GM18508 (cell line): ENCODE measurements around the gene MICAL2.

Experiments
- ATAC-seq: cut with Tn5 transposase; IDR thresholded peaks from one replicate; pipeline ENCODE4 v1.9.1; 2021; ENCODE audit warnings: moderate number of reproducible peaks; ENCODE audit not compliant: insufficient read depth, unreplicated experiment

MICAL2 gene

GRCh38 chr11:12199231-12199948 is 89.0 kb downstream of the MICAL2 start:
- no peak for ATAC-seq

GRCh38 chr11:12200279-12200990 is 90.0 kb downstream of the MICAL2 start:
- ATAC-seq, result no peak

- ATAC-seq, result no peak
Observed at GRCh38 chr11:12200991-12201985, 90.9 kb downstream of the MICAL2 start.

- no peak for ATAC-seq
Observed at GRCh38 chr11:12202661-12203310, 92.4 kb downstream of the MICAL2 start.

- ATAC-seq, result no peak
Observed at GRCh38 chr11:12204506-12204905, 94.1 kb downstream of the MICAL2 start.

- ATAC-seq, result no peak
Observed at GRCh38 chr11:12205330-12205729, 94.9 kb downstream of the MICAL2 start.

GRCh38 chr11:12206529-12206928 is 96.1 kb downstream of the MICAL2 start:
- no peak for ATAC-seq

- no peak for ATAC-seq
Observed at GRCh38 chr11:12207384-12208150, 97.2 kb downstream of the MICAL2 start.

GRCh38 chr11:12209096-12209495 is 98.7 kb downstream of the MICAL2 start:
- ATAC-seq, result no peak

- ATAC-seq, result no peak
Observed at GRCh38 chr11:12210200-12210599, 99.8 kb downstream of the MICAL2 start.

- ATAC-seq, result no peak
Observed at GRCh38 chr11:12211331-12212065, 101.1 kb downstream of the MICAL2 start.

GRCh38 chr11:12212174-12212820 is 101.9 kb downstream of the MICAL2 start:
- no peak for ATAC-seq

GRCh38 chr11:12212821-12213185 is 102.4 kb downstream of the MICAL2 start:
- no peak for ATAC-seq

GRCh38 chr11:12213883-12214282 is 103.5 kb downstream of the MICAL2 start:
- no peak for ATAC-seq

GRCh38 chr11:12214751-12215150 is 104.4 kb downstream of the MICAL2 start:
- no peak for ATAC-seq

GRCh38 chr11:12215181-12215593 is 104.8 kb downstream of the MICAL2 start:
- no peak for ATAC-seq

GRCh38 chr11:12216041-12216451 is 105.7 kb downstream of the MICAL2 start:
- ATAC-seq, result no peak

- no peak for ATAC-seq
Observed at GRCh38 chr11:12216671-12217374, 106.4 kb downstream of the MICAL2 start.
